Hindlimb muscle (tissue), 1 donor: ENCODE measurements around the gene LIMA1. TPM values are rescaled to one million over a fixed set of nuclear protein-coding genes. Genes with fewer than 3 reads are reported as not detected.
A peak's percentile ranks its signal among the peaks of the same experiment; 100 is the strongest.

Experiments
- DNase-seq: peaks from one replicate; pipeline ENCODE4 v3.0.0-alpha.2; 2013
- polyA plus RNA-seq: library from polyadenylated mRNA; unstranded; fragments of 120-200 nt; gene quantifications from one replicate; pipeline ENCODE4 v1.2.1, GENCODE V29; 2013; ENCODE audit not compliant: insufficient read length

LIMA1 gene
- polyA plus RNA-seq, 1 donor, result 123 TPM

DNA sequence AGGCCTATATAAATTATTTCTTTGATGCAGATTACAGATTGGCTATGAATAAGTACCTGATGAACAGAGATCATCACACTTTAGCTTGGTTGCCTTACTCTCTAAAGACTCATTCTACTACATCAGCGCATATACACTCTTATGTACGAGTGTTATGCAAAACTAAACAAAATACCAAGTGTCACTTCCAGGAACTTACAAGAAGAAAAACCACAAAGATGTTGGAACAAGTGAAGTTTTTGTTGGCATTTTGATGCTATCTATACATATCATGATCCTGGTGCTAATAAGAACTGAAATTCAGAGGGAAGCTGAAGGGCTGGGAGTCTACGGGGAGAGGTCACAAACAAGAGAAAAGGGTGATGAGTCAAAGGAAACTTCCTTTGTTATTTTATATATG is 68.3 kb downstream of the LIMA1 start:
- DNase-seq, result no peak

GRCh38 chr12:50214018-50214417 is 69.3 kb downstream of the LIMA1 start:
- DNase-seq, result no peak

- DNase-seq, result no peak
Observed at GRCh38 chr12:50213439-50213838, 69.9 kb downstream of the LIMA1 start.

- DNase-seq, result no peak
Observed at GRCh38 chr12:50212071-50212467, 71.3 kb downstream of the LIMA1 start.

DNA sequence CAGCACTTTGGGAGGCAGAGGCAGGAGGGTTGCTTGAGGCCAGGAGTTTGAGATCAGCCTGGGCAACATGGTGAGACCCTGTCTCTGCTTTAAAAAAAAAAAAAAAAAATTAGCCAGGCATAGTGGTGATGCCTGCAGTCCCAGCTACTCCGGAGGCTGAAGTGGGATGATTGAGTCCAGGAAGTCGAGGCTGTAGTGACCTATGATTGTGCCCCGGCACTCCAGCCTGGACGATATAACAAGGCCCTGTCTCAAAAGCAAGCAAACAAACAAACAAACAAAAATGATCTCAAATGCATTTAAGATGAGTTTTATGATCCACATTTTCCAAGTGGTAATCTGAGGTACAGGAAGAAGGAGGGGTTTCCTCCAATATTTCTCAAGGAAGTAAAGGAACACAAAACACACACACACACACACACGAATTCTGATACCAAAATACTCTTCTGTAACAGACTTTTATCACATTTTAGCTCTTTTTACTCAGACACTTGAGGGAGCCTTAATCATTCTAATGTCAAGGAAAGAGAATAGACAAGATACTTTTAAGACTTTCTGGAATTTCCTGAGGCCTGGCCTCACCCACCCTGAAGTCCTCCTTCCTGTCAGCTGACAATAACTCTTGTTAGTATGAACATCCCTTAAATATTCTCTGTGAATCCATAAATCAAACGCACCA is 71.8 kb downstream of the LIMA1 start:
- DNase-seq, result no peak

- DNase-seq, result no peak
Observed at GRCh38 chr12:50207424-50207823, 75.9 kb downstream of the LIMA1 start.

GRCh38 chr12:50205648-50206047 is 77.7 kb downstream of the LIMA1 start:
- no peak for DNase-seq

- DNase-seq, result no peak
Observed at GRCh38 chr12:50203691-50204090, 79.6 kb downstream of the LIMA1 start.

DNA sequence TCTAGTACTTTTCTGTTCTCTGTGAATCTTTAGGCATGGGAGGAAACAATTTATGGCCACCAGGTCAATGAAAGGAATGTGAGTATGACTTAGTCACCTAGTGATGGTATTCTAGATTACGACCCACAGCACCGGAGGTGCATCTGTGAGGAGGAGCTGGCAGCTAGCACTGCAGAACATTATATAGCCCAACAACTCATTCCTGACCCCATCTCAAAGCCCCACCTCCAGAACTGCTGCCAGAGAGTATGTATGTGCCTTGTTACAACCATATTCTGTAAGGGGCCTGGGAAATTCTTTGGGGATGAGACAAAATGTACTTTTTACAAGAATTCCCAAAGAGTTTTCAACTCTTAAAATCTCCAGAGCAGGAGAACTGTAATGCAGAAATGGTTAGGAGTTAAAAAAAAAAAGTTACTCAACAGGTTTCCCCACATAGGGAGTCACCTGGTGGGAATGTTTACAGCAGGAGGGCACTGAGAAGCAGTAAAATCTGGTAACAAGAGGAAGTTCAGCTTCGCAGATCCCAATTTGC is 81.3 kb downstream of the LIMA1 start:
- no peak for DNase-seq

GRCh38 chr12:50200552-50201273 is 82.6 kb downstream of the LIMA1 start:
- peak; percentile 53 for DNase-seq

DNA sequence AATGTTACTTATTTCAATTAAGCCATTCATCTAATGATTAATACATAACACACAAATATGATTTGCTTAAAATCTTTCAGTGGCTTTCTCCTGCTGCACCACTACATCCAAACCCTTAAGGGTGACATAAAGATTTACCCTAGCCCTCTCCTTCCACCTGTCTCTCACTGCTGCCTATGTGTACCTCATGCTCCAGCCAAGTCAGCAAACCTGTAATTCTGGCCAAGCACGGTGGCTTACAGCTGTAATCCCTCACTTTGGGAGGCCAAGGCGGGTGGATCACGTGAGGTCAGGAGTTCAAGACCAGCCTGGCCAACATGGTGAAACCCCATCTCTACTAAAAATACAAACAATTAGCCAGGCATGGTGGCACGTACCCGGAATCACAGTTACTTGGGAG is 84.5 kb downstream of the LIMA1 start:
- DNase-seq, result no peak

DNA sequence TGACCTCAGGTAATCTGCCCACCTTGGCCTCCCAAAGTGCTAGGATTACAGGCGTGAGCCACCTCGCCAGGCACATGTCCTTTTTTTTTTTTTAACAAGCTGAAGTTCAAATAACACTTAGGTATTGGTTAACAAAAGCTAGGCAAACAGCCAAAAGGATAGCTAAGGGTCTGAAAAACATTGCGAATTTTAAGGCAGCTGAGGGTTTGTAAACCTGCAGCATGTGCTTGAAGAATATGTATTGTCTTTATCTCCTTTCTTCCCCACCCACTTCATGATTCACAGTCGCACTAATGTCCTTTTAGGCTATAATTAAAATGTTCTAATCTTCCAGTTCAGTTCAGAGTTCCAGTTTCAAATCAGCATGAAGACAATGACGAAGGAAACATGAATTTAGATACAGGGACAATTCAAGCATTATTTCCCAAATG is 86.0 kb downstream of the LIMA1 start:
- DNase-seq, result no peak

GRCh38 chr12:50196537-50196936 is 86.8 kb downstream of the LIMA1 start:
- DNase-seq, result no peak

- peak; percentile 51 for DNase-seq
Observed at GRCh38 chr12:50195832-50196231, 87.5 kb downstream of the LIMA1 start.

DNA sequence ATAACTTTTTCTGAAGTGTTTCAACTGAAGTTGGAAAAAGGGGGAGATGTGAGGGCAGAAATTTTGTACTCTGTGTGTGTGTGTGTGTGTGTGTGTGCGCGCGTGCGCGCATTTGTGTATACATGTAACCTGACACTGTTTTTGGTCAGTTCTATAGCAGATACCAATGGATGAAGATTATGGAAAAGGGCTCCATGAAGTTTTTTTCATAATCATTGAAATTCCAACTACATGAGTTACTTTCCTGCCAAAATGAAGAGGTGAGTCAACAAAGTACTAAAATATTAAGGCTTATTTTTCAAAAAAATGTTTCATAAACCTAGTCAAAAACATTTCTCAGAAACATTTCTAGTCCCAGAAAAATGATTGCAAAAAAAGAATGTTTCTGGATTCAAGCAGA is 90.4 kb downstream of the LIMA1 start:
- no peak for DNase-seq

- no peak for DNase-seq
Observed at GRCh38 chr12:50192236-50192635, 91.1 kb downstream of the LIMA1 start.

- no peak for DNase-seq
Observed at GRCh38 chr12:50190859-50191258, 92.5 kb downstream of the LIMA1 start.

DNA sequence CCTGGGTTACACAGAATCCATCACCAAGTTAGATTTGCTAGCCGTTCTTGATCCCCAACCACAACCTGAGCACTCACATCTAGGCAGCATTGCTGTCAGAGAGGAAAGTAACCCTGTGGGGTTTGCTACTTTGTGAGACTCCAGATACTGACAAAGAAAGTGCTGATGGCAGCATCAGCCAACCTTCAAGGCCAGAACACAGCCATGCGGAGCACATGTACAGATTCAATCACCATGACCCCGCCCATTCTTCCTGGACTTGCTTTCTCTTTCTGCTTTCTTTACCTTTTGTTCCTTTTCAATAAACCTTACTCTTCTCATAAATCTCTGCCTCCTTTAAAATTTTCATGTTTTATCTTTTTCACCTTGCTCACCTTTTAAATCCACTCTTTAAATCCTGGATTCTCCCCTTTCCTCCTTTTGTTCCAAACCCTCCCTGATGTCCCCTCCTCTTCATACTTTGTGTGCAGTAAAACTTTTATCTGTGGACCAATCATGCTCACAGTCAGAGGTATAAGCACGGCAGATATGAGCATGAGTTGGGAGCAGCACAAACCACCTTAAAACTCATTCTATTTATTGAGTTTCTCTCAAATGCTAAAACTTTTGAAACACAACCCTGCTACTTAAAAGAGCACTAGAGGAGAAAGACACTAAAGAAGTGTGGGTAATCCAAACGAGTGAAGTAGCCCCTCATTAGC is 94.3 kb downstream of the LIMA1 start:
- no peak for DNase-seq

- no peak for DNase-seq
Observed at GRCh38 chr12:50188241-50188781, 95.0 kb downstream of the LIMA1 start.

GRCh38 chr12:50187084-50187900 is 96.0 kb downstream of the LIMA1 start:
- DNase-seq, result no peak

GRCh38 chr12:50186681-50187080 is 96.6 kb downstream of the LIMA1 start:
- DNase-seq, result no peak

DNA sequence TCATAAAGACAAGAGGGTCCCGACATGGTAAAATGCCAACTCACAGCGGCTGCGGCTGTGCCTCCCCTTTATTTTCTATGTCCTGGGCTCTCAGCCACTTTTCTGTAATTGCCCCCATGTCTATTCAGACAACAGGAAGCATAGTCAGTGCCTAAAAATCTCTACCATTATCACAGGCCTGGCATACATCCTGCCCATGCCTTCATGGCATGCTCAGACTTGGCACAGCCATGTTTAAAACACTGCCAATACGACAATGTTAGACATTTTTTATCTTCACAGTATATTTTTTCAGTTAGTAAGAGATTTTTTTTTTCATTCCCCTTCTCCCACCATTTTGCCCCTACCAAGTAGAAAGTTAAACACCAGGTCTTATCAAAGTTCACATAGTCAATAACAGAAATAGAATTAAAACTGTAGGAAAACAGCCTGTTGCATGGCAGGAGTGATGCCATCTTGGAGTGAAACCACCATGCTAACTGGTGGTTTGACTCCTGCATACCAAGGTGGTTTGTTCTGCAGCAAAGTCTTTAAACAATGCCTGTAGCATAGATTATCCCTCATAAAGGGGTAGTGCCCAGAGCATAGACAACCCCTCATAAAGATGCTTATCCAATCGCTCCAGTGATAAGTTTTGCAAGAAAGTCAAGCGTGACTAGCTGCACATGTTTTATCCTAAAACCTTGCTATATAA is 97.2 kb downstream of the LIMA1 start:
- no peak for DNase-seq
